ENCODE data around the gene NBPF6.
A peak's percentile ranks its signal among the peaks of the same experiment; 100 is the strongest.
"Not testable (repeated sequence)": the region's sequence is repeated elsewhere in the genome, so short reads cannot be mapped to it uniquely, and the experiment has no call there.

The NBPF6 gene, protein sequence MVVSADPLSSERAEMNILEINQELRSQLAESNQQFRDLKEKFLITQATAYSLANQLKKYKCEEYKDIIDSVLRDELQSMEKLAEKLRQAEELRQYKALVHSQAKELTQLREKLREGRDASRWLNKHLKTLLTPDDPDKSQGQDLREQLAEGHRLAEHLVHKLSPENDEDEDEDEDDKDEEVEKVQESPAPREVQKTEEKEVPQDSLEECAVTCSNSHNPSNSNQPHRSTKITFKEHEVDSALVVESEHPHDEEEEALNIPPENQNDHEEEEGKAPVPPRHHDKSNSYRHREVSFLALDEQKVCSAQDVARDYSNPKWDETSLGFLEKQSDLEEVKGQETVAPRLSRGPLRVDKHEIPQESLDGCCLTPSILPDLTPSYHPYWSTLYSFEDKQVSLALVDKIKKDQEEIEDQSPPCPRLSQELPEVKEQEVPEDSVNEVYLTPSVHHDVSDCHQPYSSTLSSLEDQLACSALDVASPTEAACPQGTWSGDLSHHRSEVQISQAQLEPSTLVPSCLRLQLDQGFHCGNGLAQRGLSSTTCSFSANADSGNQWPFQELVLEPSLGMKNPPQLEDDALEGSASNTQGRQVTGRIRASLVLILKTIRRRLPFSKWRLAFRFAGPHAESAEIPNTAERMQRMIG

DNA sequence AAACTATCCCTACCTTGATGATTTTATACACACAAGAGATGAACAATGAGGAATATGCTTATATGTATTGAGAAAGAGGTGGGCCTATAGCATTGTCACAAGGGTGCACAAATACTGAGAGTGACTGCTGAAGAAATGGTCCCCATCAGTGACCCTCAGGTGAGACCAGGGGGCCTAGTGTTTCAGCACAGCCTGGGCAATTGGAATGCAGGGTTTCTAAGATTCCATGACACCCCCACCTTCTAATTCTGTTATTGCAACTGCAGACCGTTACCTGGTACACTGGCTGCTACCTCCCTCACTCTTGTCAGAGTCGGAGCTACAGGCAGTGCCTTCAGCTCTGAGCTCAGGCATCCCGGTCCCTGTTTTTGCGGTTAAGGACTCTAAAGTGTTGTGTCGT is at the start of gene NBPF6:
NBPF6 (plus strand) TSS at position 301 of the 400 bp plus-strand sequence. CDS start 259 bp downstream, outside the sequence.
- not testable (repeated sequence) for DNase-seq

DNA sequence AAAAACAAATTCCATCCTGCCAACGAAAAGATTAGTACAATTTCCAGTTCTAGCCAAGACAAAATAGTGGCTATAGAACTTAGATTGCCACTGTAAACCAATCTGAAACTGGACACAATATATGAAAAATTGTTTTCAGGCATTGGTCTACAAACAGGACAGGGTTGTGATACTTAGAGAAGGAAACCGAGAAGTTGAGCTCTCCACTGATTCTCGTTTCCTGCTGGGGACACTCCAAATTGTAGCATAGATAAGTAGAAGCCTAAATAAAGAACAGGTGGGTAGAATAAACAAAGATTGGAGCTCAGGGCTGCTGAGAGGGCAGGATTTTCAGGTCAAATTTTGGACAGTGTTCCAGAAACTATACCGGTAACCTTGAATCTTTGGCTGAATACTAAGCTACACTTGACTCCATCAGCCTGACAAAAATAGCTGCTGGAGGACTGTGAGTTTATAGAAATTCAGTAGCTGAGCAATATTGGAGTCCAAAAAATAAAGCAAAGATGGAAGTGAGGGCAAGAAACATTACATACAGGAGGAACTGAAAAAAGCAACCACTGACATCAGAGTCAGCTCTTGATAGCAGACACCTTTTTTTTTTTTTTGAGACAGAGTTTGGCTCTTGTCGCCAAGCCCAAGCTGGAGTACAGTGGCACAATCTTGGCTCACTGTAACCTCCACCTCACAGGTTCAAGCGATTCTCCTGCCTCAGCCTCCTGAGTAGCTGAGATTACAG is 38.9 kb upstream of the NBPF6 start:
- not testable (repeated sequence) for DNase-seq

DNA sequence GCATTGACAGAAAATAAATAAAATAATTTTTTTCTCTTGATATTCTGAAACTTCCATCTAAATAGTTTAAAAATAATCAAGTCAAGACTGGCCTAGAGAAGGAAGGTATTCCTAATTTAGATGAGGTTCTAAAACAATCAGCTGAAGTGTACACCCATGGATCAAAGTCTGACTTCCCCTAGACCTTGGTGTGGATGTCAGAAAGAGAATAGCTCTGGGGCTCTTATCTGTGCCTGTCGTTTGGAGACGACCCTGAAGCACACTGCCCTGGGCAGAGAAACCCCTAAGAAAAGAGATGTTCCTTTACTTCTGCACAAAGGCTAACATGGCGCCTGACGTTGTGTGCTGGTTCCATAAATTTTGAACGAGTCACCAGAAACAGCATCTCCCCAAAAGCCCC is 30.0 kb upstream of the NBPF6 start:
- DNase-seq, result not testable (repeated sequence)

DNA sequence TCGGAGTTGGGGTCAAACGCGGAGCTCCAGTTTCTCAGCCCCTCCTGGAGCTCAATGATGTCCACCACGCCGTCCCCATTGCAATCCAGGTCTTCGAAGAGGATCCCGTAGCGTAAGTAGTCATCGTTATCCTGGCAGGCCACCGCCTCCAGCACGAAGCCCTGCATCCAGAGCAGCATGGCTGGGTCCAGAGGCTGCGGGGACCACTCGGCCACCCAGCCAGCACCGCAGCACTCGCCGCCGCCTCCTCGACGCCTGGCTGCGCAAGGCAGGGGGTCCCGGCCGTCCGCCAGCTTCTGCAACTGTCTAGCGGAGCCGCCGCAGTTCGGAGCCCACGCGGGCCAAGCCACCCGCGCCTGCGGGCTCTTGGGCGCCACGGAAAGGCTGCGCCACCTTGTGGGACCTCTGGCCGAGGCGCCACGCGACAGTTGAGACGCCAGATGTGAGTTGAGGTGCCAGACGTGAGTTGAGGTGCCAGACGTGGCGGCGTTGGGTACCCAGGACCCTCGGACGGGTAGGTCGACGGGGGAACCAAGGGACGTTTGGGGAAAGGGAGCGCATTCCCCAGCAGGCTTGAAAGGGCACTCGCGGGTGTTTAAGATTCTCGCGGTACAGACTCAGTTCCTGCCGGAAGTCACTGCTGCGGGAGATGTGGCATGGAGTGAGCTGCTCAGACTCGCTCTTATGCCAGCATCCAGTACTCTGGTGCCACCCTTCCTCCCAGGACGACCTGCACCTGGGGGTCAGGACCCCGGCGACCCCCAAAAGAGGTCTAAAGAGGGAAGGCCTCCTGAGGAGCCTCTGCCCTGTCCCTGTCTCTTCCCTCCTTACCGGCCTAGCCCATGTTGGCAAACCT is 28.9 kb upstream of the NBPF6 start:
- DNase-seq, result not testable (repeated sequence)

DNA sequence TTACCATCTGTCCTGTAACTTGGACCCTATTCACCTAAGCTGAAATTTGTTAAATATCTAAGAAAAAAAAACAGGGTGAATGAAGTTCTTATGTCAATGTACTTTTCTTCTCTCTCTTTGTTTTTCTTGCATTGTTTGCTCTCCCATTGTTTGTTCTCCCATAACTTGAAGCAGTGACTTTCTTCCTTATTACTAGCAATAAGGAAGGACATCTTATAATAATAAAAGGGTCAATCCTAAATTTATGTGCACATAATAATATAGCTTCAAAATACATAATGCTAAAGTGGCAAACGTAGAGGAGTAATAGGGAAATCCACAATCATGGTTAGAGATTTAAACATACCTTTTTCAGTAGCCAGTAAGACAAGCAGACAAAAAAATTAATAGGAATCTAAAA is 23.3 kb upstream of the NBPF6 start:
- not testable (repeated sequence) for DNase-seq

DNA sequence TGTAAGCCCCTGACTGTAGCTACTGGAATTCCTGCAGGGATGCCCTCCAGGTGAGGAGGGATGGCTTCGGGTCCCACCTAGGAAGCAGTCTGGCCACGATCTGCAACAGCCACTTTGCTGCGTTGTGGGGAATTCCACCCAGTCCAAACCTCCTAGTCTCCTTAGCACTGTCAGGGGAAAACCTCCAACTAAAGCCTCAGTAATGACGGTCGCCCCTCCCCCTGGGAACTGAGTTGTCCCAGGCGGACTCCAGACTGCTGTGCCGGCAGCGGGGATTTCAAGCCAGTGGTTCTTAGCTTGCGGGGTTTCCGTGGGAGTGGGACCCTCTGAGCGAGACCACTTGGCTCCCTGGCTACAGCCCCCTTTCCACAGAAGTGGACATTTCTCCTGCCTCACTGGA is 18.1 kb upstream of the NBPF6 start:
- not testable (repeated sequence) for DNase-seq

DNA sequence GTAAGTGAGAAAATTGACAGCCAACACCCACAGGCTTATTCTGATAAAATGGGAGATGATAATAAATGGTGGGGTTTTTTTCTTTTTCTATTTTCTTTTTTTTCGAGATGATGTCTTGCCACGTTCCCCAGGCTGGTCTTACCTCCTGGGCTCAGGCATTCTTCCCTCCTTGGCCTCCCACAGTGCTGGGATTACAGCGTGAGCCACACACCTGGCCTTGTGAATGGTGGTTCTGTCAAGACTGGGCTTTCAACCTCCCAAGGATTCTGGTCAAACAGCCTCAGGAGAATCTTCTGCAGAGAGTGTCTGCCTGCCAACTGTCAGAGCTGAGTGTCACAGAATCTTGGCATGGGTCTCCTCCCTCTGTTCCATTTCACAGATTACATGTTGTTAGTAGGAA is 16.7 kb upstream of the NBPF6 start:
- DNase-seq, result not testable (repeated sequence)

DNA sequence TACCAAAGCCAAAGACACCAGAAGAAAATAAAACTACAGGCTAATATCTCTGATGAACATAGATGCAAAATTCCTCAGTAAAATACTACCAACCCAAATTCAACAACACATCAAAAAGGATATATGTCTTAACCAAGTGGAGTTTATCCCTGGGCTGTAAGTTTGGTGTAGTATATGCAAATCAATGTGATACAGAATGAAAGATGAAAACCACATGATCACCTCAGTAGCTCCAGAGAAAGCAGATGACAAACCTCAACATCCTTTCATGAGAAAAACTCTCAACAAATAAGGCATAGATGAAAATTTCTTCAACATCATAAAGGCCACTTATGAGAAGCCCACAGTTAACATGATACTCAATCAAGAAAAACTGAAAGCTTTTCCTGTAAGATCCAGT is 11.6 kb upstream of the NBPF6 start:
- not testable (repeated sequence) for DNase-seq

DNA sequence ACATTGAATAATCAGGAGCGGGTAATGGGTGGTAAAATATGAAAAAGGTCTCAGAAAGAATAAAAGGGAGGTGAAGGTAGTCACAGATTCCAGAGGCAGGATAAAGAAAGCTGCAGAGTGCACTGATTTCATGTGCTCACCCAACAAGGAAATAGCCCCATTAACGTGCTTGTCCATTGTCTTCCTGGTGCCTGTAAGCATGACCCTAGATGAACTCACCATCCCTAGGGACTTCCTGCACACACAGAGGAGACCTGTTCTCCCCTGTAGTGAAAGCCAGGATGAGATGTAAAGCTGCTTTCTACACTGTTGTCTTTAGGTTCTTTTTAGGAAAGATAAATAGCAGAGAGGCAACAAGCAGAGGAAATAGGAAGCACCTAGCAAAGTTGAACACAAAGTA is 4.4 kb downstream of the NBPF6 start:
- DNase-seq, result not testable (repeated sequence)

DNA sequence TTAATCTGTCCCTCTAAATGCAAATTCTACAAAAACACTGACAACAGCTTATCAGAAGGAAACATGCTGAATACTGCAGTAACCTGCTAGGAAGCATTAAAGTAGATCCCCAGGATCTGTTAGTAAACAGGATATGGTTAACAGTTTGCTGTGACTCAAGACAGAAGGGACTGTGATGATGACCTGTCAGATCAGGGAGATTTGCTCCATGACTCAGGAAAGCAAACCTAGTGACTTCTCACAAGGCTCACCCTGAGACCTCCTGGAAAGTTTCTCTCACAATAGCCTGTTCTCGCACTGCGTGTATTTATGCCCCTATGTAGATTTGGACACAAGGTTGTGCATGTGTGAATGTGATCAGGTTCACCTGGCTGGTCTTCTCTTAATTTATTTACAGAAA is 8.5 kb downstream of the NBPF6 start:
- DNase-seq, result not testable (repeated sequence)

DNA sequence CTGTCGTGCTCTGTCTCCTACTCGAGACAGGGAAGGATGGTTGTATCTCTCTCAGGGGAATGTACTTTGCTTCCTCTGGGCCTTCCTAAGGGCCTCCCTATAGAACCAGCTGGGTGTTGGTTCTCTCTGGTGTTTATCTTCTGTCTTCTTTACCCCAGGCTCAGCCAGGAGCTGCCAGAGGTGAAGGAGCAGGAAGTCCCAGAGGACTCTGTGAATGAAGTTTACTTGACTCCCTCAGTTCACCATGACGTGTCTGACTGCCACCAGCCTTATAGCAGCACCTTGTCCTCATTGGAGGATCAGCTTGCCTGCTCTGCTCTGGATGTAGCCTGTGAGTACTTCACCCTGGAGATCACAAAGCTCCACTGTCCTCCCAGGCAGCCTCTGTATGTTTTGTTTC is 11.6 kb downstream of the NBPF6 start:
- DNase-seq, result not testable (repeated sequence)

DNA sequence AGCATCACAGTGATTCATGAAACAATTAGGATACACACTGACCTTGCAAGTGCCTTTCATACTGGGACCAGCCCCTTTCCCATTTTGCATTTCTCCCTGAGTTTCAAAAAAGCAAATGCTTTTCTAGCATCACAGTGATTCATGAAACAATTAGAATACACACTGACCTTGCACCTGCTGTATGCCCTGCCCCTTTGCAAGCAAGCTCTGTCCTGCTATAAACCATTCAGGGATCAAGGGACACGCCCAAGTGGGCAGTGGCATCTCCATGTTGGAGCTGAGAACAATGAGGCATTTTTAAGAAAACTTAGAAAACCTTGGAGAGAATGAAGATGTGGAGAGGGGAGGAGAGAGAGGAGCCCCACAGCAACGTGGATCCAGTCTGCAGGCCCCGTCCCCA is 13.8 kb downstream of the NBPF6 start:
- DNase-seq, result not testable (repeated sequence)

DNA sequence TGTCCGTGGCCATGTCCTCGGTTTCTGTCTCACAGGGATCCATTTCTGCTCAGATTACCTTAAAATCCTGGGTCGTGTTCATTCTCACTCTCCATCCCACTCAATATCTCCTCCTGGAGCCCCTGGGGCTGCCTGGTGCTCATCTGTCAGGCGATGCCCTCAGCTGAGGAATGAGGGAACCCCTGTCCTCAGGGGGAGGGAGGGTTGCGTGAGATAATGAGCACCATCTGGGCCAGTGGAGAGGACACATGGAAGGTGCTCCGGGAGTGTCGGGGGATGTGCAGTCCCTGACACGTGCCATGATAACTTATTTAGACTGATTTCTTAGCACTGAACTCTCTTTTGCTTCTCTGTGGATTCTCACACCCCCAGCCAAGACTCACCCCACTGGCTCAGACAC is 16.0 kb downstream of the NBPF6 start:
- not testable (repeated sequence) for DNase-seq

DNA sequence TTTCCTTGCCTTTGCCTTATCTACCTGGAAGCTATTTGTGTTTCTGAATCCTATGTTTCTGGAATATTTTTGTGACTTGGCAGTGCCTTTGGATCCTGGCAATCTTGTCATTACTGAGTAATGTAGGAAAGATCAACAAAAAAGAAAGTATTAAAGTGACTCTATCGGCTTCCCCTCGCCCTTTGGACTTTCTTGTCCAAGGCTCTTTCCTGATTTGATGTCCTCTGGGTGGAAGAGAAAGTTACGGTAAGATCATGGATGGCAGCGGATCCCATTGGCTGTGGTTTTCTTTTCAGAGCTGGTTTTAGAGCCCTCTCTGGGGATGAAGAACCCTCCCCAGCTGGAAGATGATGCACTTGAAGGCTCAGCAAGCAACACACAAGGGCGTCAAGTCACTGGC is 17.0 kb downstream of the NBPF6 start:
- not testable (repeated sequence) for DNase-seq

DNA sequence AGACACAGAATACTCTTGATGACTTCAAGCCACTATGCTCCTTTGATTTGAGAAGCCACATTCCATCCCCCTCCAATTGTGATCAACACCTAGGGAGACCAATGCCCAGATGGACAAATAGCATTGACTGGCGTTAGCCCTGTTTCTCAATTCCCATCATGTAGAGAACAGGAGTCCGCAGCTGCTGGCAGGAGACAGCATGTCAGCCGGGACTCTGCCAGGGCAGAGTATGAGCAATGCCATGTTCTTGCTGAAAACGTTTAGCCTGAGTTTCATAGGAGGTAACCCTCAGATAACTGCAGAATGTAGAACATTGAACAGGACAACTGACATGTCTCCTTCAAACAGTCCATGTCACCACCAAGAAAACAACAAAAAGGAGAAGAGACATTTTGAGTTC is 20.6 kb downstream of the NBPF6 start:
- not testable (repeated sequence) for DNase-seq

DNA sequence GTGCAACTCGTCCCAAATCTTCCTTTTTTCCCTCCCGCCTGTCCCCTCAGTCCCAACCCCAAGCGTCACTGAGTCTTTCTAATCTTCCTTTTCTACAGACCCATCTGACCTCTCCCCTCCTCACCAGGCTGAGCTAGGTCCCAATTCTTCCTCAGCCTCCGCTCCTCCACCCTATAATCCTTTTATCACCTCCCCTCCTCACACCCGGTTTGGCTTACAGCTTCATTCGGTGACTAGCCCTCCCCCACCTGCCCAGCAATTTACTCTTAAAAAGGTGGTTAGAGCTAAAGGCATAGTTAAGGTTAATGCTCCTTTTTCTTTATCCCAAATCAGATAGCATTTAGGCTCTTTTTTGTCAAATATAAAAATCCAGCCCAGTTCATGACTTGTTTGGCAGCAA is 24.4 kb downstream of the NBPF6 start:
- not testable (repeated sequence) for DNase-seq

DNA sequence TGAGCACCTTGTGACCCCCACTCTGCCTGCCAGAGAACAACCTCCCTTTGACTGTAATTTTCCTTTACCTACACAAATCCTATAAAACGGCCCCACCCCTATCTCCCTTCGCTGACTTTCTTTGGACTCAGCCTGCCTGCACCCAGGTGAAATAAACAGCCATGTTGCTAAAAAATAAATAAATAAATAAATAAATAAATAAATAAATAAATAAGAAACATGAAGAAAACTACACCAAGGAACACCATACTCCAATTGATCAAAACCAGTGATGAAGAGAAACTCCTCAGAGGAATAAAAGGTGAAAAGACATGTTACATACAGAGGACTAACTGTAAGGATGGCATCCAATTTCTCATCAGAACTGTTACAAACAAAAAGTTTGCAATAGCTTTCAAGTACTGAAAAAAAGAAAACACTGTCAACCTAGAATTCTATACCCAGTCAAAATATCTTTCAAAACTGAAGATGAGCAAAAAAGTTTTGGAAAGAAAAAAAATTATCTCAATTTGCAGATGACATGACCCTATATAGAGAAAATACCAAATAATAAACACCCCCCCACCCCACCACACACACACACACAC is 28.4 kb downstream of the NBPF6 start:
- no peak for DNase-seq

DNA sequence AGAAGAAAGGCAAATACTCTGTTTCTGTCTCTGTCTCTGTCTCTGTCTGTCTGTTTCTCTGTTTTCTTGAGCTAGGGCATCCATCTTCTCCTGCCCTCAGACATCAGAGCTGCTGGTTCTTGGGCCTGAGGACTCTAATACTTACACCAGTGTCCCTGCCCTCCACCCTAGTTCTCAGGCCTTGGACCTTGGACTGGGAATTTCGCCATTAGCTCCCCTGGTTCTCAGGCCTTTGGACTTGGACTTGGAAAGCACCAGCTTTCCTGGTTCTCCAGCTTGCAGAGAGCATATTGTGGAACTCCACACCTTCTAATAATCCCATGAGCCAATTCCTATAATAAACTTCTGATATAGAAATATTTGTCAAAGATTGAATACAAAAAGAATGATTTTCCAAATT is 32.6 kb downstream of the NBPF6 start:
- no peak for DNase-seq

DNA sequence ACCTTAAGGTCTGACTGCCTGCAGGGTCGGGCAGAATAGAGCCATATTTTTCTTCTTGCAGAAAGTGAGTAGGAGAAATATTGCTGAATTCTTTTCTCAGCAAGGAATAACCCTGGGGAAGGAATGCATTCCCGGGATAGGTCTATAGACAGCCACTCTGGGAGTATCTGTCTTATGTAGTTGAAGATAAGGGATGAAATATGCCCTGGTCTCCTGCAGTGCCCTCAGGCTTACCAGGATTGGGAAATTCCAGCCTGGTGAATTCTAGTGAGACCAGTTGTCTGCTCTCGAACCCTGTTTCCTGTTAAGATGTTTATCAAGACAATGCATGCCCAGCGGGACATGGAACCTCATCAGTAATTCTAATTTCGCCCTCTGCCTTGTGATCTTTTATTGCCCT is 35.8 kb downstream of the NBPF6 start:
- DNase-seq, result not testable (repeated sequence)

DNA sequence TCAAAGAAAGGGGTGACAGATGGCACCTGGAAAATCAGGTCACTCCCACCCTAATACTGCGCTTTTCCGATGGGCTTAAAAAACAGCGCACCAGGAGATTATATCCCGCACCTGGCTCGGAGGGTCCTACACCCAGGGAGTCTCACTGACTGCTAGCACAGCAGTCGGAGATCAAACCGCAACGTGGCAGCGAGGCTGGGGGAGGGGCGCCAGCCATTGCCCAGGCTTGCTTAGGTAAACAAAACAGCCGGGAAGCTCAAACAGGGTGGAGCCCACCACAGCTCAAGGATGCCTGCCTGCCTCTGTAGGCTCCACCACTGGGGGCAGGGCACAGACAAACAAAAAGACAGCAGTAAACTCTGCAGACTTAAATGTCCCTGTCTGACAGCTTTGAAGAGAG is 36.6 kb downstream of the NBPF6 start:
- DNase-seq, result peak; percentile 7

DNA sequence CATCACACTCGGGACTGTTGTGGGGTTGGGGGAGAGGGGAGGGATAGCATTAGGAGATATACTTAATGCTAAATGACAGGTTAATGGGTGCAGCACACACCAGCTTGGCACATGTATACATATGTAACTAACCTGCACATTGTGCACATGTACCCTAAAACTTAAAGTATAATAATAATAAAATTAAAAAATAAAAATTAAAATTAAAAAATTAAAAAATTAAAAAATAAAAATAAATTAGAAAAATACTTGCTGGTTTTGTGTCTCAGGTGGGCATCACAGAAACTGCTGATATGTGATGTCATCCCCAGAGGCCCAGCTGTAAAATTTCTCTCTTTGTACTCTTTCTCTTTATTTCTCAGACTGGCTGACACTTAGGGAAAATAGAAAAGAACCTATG is 44.9 kb downstream of the NBPF6 start:
- not testable (repeated sequence) for DNase-seq

DNA sequence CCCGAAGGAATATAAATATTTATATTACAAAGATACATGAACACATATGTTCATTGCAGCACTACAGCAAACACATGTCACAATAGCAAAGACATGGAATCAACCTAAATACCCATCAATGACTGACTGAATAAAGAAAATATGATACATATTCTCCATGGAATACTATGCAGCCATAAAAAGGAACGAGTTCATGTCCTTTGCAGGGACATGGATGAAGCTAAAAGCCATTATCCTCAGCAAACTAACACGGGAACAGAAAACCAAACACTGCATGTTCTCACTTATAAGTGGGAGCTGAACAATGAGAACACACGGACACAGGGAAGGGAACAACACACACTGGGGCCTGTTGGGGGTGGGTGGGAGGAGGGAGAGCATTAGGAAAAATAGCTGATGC is 46.7 kb downstream of the NBPF6 start:
- DNase-seq, result not testable (repeated sequence)
